ENCODE results near the gene ISYNA1. TPM values are rescaled to one million over a fixed set of nuclear protein-coding genes. Genes with fewer than 3 reads are reported as not detected.
A peak's percentile ranks its signal among the peaks of the same experiment; 100 is the strongest.

The ISYNA1 gene
- total RNA-seq, 1 experiment from 2014 or later: 1.3 TPM

DNA sequence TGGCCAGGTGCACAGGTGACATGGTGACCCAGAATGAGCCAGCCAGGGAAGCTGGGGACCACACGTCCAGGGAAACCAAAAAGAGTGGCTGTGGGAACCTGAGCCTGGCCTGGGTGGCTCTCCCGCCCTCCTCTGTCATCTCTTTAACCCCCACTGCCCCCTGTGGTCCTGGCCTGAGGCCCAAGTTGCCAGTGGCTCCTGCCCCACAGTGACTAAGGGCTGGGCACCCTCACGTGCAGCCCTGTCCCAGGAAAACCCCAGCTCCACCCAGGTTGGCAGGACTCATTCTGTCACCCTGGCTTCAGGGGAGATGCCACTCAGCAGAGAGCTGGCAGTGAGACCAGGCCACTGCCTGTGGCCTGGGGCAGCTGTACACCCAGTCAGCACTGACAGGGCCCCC is 30.6 kb upstream of the ISYNA1 start:
- DNase-seq (ENCODE audit: low read depth): peak; percentile 48

DNA sequence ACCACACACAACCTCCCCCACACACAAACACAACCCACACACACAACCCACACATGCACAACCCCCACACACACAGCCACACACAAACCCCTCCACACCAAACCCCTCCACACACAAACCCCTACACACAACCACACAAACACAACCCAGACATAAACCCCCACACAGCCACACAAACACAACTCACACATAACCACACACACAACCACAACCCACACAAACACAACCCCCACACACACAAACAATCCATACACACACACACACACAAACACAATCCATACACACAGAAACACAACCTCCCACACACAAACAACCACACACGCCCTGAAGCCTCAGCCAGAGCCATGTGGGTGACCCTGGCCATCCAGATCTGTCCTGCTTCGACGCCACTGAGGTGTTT is 30.0 kb upstream of the ISYNA1 start:
- DNase-seq (ENCODE audit: low read depth): no peak

DNA sequence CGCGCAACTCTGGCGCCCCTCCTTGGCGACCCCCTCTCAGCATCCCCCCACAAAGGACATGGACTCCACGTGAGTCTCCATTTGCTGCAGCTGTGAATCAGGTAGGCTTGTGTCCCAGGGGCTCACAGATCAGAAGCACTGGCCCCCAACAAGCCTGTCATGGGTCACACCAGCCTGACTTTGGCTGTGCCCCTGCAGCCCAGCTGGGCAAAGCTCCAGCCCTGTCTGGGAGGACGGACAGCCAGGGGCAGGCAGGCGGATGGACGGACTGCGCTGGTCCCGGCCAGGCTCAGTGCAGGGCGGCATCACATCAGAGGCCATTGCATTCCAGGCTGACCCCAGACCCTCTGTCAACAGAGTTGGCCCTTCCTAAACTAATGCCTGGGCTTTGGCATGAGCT is 28.4 kb upstream of the ISYNA1 start:
- DNase-seq (ENCODE audit: low read depth): no peak

DNA sequence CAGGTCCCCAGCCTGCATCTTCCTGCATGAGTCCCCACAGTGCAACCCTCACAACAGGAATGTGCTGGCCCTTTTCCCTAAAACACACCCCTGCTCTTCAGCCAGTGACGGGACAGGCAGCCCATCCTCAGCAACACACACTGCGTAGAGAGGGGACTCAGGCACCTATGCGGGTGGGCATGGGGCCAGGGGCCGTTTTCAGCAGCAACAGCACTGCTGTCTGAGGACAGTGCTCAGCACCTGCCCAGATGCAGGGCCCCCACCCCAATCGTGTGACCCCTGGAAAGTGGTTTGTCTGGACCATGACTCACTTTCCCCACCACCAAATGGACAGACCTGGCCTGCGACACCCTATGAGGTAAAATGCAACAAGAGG is 28.0 kb upstream of the ISYNA1 start:
- no peak for DNase-seq (ENCODE audit: low read depth)

DNA sequence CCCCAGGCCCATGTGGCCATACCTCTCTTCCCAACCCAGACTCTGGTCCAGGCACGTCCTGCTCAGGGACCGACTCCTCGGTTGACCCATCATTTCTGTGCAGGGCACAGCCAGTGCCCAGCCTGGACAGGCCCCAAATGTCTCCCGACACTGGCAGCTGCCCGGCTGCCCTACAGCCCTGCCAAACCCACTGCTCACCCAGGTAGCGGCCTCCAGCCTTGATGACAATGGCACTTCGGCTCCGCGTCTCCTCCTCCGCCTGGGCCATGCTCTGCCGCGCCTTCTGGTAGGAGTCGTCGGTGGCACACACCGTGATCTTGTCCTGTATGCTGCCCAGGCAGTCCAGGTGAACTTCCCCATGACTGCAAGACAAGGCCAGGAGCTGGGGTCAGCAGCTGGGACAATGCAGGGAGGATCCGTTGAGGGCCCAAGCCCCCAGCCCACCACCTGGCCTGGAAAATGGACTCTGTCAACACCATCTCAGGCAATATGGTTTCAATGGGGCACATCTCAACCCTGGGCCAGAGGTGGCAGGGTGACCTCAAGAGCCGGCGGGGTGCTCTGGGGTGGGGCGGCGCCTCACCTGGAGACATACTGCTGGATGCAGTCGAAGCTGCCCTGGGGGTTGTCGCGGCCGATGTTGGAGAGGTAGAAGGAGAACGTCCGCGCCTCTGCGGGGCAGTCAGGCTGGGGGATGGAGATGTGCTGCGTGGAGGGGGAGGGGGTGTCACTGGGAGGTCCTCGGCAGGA is 27.5 kb upstream of the ISYNA1 start:
- DNase-seq (ENCODE audit: low read depth): no peak

DNA sequence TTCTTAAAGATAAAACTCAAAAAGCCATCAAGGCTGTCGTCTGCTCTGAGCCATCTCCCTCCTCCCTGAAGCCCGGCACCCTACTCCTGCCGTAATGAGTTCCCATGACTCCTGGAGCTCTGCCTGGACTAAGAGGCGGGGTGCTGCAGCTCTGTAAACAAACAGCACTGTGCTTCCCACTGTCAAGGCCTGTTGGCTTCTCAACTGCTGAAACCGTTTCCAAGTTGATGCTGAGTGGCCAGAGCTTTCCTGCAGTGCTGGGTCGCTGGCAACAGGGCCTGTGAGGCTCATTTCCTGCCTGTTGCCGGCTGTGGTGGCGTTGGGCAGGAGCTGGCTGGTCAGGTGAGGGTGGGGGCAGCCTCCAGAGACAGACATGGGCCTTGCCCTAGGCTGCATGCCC is 26.7 kb upstream of the ISYNA1 start:
- peak; percentile 50 for DNase-seq (ENCODE audit: low read depth)

DNA sequence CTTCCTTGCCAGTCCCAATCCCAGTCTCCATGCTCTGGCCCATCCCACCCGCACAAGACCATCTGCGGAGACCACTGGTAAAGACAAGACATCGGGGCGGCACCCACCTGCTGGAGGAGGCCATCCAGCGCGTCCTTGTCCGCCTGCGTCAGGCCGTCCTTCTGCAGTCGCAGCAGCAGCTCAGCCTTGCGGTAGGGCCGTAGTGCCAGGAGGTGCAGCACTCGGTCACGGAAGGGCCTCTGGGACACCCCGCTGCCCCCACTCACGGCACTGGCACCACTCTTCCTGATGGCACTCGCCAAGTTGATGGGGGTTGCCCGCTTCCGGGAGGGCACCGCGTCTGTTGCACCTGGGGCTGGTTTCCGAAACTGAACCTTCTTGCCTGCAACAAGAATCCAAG is 23.5 kb upstream of the ISYNA1 start:
- no peak for DNase-seq (ENCODE audit: low read depth)

DNA sequence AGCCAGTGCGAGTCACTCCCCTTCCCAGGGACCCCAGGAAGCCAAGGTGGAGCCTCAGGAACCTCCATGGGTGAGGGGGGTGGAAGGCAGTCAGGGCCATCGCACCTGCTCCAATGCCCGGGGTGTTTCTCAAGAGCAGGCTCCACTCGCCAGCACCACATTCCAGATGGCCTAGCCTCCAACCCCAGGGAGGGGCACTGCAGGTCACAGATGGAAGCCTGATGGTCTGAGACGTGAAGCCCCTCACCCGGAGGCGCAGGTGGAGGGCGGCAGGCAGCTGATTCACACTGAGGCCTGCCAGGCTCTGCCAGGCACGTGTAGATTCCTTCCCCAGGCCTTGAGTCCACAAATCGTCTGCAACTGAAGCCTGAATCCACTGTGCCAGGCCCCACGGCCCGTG is 23.0 kb upstream of the ISYNA1 start:
- DNase-seq (ENCODE audit: low read depth): no peak

DNA sequence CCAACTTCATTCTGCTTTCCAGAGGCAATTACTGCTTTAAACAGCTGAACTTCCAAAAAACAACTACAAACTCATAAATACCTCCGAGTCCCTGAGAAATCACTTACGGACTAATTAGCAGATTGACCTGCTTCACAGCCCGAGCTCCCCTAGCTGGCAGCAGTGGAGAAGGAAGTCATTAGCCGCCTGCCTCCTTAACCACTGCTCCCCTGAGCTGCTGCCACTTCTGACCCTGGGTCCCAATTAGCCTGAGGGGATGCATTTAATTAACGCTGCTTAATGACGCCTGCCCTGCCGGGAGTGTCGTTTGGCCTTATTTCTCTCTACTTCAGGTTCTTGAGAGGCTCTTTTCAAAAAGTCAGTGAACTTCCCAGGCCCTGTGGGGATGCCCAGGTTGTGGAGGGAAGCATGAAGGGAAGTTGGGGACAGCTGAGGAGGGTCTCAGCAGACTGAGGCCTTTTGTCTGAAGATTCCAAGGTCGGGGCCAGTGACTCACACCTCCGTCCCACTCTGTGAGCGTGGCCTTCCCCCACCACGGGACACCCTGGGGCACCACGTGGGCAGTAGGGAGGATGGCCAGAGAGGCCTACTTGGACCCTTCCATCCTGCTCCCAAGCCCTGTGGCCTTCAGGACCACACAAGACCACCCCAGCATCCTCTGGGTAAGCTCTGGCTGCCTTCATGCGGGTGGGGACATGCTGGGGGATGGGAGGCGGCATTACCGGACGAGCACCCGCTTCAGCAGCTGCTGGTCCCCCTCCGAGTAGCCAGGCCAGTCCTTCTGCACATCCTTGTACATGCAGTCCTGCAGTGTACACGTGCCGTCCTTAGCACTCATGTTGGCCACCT is 19.8 kb upstream of the ISYNA1 start:
- DNase-seq (ENCODE audit: low read depth): no peak

DNA sequence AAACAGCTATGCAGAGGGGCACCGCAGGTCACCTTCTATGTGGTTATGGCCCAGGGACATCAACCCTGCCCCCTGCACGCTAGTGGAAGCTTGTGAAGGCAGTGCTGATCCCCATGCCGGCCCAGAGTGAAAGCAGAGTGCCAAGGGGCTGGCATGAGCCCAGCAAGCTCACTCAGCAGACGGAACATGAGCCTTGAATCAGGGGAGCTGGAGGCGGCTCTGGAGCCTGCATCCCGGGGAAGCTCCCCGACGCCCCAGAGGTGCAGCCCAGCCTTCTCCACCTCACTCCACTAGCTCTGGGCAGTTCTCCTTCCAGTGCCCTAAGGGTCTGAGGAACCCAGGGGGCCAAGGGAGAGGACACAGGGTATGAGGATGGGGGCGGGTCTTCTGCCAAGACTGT is 19.0 kb upstream of the ISYNA1 start:
- DNase-seq (ENCODE audit: low read depth): no peak

DNA sequence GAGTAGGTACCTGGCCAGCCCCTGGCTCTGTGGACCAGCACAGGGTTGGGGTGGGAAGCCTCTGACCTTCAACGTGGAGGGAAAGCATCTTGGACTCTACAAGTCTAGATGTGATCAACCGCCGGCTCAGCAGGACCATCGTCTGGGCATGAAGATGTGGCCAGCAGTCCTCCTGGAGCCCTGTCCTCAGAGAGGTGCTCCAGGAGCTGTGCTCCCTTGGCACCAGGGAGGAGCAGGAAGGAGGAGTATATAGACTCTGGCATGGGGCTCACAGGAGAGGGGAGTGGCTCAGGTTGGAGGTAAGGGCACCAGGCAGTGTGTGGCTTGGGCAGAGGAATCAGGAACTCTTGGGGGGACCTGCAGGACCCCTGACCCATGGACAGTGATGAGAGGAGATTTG is 18.3 kb upstream of the ISYNA1 start:
- no peak for DNase-seq (ENCODE audit: low read depth)

DNA sequence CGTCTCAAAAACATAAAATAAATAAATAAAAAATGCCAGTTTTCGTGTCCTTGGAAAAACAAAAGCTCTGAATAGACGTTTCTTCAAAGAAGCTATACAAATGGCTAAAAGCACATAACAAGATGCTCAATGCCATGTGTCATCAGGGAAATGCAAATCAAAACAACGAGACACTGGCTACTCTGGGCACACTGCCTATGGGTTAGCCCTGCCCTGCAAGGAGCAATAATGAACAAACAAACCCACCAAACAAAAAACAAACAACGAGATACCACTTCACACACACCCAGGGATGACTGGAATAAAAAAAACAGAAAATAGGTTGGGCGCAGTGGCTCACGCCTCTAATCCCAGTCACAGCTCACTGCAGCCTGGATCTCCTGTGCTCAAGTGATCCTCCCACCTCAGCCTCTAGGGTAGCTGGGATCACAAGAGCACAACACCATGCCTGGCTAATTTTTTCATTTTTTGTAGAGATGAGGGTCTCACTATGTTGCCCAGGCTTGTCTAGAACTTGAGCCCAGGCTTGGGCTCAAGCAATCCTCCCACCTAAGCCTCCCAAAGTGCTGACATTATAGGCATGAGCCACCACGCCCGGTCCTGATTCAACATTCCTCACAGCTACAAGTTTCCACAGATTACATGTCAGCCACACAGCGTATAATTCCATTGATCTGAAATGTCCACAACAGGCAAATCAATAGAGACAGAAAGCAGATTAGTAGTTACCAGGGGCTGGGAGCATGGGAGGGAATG is 15.5 kb upstream of the ISYNA1 start:
- DNase-seq (ENCODE audit: low read depth): no peak

DNA sequence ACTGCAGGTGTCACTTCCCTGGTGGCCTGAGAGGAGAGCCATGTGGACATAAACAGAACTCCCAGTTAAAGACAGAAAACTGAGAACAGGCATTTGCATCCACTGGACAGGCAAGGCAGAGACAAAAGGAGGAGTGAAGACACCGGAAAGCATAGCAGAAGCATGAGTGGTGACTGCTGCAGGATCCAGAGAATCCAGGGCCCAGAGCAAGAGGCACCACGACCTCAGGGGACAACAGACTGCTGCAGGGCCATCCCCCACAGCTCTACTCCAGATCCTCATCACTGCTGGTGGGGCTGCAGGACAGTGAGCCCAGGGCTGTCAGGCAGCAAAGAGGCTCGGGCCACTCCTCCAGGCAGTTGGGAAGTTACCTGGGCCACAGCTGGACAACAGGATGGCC is 14.5 kb upstream of the ISYNA1 start:
- no peak for DNase-seq (ENCODE audit: low read depth)

DNA sequence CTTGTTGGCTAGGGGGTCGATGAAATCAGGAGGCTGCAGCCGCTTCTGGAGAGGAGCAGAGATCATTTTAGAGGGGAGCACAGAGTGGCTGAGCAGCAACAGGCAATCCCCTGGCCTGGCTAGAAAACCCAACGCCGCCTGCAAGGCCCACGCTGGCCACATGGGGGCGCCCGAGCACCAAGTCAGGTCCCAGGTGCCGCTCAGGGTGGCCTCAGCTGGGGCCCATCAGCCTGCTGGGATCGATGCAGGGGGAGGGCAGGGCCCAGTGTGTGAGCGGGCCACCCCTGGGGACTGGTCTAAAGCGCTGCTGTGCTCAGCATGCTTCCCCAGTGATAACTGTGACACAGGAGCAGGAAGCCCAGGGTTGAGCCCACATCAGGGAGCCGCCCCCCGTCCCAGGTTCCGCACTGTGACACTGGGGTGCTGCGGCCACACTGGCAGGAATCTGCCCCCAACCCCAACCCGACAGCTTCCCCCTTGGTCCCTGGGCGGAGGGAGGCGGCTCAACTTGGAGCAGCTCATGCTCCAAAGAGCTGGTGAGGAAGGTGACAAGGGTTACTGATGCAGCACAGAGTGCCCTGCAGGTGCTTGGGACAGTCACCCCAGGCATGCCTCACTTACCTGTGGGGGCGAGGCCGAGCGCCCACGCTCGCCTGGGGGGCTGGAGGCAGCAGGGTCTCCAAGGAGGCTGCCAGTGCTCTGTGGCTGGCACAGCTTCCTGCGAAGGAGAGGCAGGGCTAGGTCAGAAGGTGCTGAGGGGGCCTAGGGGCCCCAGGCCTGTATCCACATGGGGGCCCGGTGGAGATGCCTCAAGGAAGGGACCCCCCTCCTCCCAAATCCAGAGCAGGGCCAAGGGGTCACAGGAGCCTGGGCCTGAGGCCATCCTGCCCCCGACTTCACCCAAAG is 13.3 kb upstream of the ISYNA1 start:
- peak; percentile 76 for DNase-seq (ENCODE audit: low read depth)

DNA sequence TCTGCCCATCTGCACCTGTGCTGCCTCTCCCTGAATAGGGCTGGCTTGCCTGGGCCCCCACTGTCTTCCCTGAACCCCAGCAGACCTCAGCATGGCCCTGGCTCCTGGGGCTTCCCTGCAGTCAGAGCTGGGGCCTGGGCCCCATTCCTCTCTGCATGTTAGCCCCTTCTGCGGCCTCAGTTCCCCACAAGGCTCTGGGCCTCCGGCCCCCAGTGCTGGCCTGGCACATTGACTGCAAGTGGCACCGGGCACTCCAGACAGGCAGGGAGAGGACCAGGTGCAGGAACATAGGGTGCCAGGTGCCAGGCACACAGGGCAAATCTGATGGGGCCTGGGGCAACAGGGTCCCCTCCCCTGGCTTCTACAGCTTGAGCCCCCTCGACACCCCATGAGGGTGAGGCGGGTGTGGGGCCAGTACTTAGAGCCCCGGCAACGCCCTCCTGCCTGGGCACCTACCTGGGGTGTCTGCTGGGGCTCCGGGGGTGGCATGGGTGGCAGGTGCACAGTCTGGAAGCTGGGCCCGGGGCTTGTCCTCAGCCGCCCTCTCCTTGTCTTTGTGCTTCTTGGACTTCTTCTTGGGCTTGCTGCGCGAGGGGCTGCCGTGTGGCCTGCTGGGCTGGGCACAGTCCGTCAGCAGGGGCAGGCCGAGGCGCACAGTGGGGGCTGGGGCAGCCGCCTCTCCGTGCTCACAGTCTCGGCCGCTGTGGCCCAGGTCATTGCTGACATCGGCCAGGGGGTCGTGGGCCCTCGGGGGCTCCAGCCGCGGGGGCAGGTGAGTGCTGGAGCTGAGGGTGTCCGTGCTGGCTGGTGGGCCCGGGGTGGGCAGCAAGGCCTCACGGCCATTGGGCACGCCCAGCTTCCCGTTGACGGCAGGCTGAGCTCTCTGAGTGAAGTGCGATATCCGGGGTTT is 12.3 kb upstream of the ISYNA1 start:
- DNase-seq (ENCODE audit: low read depth): no peak

DNA sequence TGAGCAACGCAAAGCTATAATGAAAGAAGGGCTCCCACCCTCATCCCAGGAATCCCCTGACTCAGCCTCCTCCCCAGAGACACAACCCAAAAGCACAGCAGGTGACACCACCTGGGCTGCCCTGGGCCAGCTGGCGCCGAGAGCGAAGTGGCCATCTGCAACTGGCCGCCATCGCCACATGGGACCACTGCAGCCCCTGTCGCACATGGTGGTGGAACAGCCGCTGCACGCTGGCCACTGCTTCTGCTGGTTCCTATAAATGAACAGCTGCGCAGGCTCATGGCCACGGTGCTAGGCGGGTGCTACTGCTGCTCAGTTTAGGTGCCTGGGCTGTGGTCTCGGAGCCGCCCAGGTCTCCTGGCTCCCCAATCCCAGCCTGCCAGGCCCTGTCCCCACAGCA is 11.6 kb upstream of the ISYNA1 start:
- no peak for DNase-seq (ENCODE audit: low read depth)

DNA sequence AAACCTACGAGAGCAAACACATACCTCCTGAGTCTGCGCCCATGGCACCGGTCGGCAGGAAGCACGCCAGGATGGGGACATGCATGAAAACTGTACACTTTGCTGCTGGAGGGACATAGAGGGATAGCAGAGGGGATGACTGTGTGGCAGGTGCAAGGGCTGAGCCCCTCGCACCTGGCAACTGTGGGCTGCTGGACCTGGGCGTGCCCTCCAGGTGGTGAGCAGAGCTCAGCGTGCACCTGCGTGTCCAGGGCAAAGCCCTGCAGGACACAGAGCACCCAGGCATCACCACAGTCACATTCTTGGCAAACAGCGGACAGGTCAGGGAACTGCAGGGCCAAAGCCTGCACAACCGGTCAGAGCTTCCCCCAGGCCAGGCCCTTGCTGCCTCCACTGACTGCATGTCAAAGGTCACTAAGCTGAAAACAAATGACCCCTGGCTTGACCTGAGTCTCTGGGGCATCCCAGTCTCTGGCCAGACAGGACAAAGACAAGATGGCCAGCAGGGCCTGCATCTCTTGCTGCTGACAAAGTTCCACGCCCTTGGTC is 9.0 kb upstream of the ISYNA1 start:
- no peak for DNase-seq (ENCODE audit: low read depth)

DNA sequence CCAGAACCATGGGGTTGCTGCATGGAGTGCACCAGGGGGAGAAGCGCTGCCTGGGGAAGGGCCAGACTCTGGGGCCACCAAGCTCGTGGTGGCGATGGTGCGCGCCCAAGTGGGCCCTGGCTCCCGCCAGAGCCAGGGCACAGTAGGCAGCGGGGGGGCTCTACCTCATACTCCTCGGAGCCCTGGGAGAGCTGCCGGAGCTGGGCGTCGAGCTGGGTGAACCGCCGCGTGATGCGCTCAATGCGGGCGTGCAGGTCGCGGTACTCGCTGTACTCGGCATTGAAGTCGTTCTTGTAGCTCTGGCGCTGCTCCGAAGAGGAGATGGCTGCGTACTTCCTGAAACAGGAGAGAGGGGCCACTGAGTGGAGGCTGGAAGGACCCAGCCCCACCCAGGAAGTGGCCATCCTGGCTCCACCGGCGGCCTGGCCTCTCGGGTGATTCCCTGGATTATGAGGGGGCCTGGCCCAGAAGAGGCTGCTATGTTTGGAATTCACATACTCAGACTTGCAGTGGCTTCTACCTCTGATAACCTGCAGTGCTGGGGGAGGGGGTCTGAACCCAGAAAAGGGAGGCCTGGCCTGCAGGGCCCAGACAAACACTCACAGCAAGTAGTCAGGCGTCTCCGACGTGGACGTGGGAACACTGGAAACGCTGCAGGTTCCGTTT is 8.3 kb upstream of the ISYNA1 start:
- no peak for DNase-seq (ENCODE audit: low read depth)

DNA sequence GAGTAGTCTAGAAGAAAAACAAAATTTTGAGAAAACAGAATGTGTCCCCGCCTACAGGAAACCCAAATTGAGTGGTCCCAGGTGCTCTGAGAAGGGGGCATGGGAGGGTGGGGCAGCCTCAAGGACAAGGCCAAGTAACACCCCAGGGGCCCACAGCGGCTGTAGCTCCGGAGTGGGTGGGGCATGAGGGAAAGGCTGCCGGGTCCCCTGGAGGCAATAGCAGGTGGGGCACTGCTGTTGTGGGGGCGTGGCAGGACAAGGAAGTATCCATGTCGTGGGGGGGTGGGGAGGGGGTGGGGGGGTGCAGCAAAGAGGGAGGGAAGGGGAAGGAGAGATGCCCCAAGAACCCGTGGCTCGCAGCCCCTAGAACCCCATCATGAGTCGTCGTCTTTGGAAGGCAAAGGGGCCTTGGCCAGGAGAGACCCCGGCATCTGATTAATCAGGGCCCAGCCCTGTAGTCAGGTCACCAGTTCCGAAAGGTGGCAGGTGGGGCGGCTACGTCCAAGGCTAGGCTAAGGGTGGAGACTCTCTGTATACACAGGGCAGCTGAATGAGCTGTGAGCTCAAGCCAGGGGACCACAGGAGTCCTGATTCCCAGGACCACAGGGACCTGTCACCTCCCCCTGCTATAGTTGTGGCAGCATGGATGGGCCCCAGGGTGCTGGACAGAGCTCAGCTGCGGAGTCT is 7.5 kb upstream of the ISYNA1 start:
- no peak for DNase-seq (ENCODE audit: low read depth)
